GM18868 (cell line): ENCODE data around the gene PTP4A1.
"Not testable (repeated sequence)": the region's sequence is repeated elsewhere in the genome, so short reads cannot be mapped to it uniquely, and the experiment has no call there.

Experiments used
- ATAC-seq: cut with Tn5 transposase; IDR thresholded peaks from one replicate; pipeline ENCODE4 v1.9.1; 2021; ENCODE audit warnings: mild to moderate bottlenecking, moderate library complexity; ENCODE audit not compliant: unreplicated experiment

Gene PTP4A1

GRCh38 chr6:63581355-63582013, 9.2 kb downstream of the PTP4A1 start:
- no peak for ATAC-seq

DNA sequence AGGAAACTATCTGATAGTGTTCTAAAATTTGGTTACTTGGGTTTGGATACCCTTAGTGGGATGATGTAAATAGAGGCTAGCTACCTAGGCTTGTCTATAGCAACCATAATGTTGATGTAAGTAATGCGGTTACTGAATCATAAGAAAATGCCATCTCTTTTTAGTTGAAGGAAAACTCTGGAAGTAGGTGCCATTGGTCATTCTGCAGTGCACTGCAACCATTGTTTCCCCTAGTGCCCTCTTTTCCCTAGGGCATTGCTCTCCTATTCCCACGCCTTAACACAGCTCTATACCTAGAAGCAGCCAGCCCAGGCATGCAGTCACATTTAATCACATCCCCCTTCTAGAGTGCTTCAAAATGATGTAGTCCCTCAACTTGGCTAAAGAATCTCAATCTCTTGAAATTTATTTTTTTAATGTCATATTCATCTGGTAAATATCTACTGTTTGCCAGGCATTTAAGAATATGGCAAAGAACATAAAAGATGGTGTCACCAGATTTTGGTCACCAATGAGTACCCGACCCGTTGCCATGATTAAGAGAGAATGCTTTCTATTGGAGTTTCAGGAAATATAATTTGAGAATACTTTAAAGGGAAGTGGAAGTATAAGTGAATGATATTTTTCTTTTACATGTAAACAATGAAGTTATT, 10.4 kb downstream of the PTP4A1 start:
- no peak for ATAC-seq

GRCh38 chr6:63584125-63584514, 11.8 kb downstream of the PTP4A1 start:
- ATAC-seq = no peak

GRCh38 chr6:63584566-63584965, 12.3 kb downstream of the PTP4A1 start:
- no peak for ATAC-seq

DNA sequence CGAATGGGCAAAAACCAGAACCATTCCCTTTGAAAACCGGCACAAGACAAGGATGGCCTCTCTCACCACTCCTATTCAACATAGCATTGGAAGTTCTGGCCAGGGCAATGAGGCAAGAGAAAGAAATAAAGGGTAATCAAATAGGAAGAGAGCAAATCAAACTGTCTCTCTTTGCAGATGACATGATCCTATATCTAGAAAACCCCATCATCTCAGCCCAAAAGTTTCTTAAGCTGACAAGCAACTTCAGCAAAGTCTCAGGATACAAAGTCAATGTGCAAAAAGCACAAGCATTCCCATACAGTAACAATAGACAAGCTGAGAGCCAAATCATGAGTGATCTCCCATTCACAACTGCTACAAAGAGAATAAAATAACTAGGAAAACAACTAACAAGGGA, 13.4 kb downstream of the PTP4A1 start:
- ATAC-seq = not testable (repeated sequence)

GRCh38 chr6:63589952-63590411, 17.7 kb downstream of the PTP4A1 start:
- ATAC-seq = no peak

GRCh38 chr6:63592886-63593285, 20.6 kb downstream of the PTP4A1 start:
- no peak for ATAC-seq

DNA sequence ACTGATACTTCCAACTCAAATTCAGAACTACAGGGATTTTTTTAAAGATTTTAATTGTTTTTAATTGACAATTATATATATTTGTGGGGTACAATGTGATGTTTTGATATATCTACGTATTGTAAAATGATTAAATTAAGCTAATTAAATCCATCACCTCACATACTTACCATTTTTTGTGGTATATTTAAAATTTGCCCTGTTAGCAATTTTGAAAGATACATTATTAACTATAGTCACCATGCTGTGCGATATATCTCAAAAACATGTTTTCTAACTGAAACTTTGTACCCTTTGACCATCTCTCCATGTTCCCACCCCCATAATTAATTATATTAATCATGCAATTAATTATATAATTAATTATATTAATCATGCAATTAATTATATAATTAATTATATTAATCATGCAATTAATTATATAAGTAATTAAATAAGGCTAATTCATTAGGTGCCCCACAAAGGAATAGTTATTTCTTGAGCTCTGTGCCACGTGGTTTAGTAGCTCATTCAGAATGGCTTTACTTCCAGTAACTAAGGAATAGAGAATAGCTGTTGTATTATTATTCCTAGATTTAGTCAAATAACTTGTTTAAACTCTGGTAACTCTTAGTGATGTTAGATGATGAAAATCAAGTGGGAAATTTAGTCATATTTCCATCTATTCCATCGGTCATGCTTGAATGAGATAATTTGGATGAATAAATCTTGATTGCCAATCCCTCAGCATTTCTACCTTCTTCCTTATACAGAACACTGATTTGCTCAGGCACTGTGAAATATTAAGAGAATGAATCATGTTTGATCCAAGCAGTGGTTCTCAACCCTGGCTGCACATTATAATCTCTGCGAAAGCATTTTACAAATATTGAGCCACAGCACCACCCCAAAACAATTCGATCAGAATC, 25.1 kb downstream of the PTP4A1 start:
- no peak for ATAC-seq

DNA sequence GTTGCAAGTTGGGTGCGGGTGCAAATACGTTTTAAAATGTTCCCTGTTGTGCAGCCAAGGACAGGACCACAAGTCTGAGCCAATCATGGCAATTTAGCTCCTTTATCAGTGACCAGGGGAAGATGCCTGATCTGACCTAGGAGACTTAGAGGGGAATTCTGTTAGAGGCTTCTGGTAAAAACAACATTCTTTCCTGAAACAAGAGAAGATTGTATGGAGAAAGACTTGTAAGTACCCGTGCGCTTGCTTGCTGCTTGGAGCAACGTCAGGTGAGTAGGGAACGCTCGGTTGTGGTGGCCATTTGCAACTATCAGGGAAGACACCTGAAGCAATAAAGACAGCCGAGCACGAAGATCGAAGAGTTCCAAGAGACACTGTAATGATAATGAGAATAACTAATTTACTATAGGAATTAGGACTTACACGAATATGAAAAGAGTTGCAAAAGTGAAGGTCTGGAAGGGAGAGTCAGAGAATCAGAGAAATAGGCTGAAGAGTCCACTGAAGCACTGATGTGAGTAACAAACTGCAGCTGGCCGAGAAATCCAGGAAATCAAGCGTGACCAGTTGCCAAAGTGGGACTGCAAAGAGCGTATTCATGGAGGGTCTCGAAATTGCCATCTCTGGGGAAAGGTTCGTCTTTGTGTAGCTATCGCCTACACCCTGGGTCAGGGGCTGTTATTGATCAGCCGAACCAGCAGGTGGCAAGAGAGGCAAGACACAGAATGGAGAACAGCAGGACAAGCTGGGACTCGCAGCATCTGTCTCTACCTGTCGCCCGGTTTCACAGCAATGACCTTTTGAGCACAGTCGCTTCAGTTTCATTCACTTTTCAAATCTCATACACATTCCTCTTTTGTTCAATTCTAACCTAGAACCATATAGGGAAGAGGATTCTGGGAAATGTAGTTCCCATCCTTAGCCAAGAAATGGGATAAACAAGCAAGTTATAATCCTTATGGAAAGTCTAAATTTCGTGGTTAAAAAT, 26.1 kb downstream of the PTP4A1 start:
- ATAC-seq = peak; percentile 100

GRCh38 chr6:63599243-63599642, 27.0 kb downstream of the PTP4A1 start:
- ATAC-seq = no peak

GRCh38 chr6:63600136-63600535, 27.9 kb downstream of the PTP4A1 start:
- ATAC-seq = no peak

DNA sequence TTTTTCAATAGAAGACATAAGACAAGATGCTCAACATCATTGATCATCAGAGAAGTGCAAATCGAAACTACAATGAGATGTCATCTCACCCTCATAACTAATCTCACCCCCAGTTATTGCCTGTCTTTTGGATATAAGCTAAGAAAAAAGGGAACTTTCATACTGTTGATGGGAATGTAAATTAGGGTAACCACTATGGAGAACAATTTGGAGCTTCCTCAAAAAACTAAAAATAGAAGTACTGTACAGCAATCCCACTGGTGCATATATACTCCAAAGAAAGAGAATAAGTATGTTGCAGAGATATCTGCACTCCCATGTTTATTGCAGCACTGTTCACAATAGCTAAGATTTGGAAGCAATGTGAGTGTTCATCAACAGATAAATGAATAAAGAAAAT, 37.0 kb downstream of the PTP4A1 start:
- no peak for ATAC-seq

- ATAC-seq = no peak
Observed at GRCh38 chr6:63610944-63611343, 38.7 kb downstream of the PTP4A1 start.

DNA sequence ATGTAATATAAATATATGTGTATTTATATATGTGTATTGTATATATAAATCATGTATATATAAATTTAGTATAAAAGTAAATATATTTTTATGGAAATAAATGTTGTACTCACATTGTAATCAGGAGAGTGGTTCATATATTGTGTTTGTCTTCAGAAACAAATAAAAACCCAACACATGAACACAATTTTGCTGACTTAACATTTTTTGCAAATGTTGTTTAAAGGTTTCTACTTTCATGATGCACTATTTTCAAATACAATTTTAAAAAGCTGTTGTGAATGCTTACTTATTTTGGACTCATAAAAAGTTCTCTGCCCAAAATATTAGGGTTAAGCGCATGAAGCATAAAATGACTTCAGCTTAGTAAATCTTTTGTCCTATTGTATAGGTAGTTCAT, 39.3 kb downstream of the PTP4A1 start:
- no peak for ATAC-seq

- no peak for ATAC-seq
Observed at GRCh38 chr6:63615590-63615989, 43.3 kb downstream of the PTP4A1 start.
